Type B pancreatic cell (in vitro differentiated cells): ENCODE results near the gene MC4R. TPM values are rescaled to one million over a fixed set of nuclear protein-coding genes. Genes with fewer than 3 reads are reported as not detected.

Experiments
- DNase-seq: peaks from one replicate; pipeline ENCODE4 v3.0.0; 2021; ENCODE audit warnings: mixed read lengths; ENCODE audit not compliant: unreplicated experiment; ENCODE audit errors: extremely low spot score
- H3K27ac Mint-ChIP-seq: 2 replicates; pipeline ENCODE4 v1.8.0; 2021; ENCODE audit warnings: mild to moderate bottlenecking, mixed read lengths
- H3K27me3 Mint-ChIP-seq: 2 replicates; pipeline ENCODE4 v1.8.0; 2021; ENCODE audit warnings: mixed read lengths
- H3K36me3 Mint-ChIP-seq: 2 replicates; pipeline ENCODE4 v1.8.0; 2021; ENCODE audit warnings: mixed read lengths
- H3K4me1 Mint-ChIP-seq: one replicate; pipeline ENCODE4 v1.8.0; 2021; ENCODE audit warnings: mixed read lengths; ENCODE audit not compliant: unreplicated experiment
- H3K4me3 Mint-ChIP-seq: 2 replicates; pipeline ENCODE4 v1.8.0; 2021; ENCODE audit warnings: mild to moderate bottlenecking, mixed read lengths
- H3K9me3 Mint-ChIP-seq: 2 replicates; pipeline ENCODE4 v1.8.0; 2021; ENCODE audit warnings: mixed read lengths
- CTCF ChIP-seq: fragments of 200-600 bp; sonication (generic); conservative IDR thresholded peaks from 2 replicates; pipeline ENCODE4 v1.5.0; 2021; ENCODE audit warnings: antibody characterized with exemption, mild to moderate bottlenecking
- total RNA-seq: library from RNA; stranded (reverse); gene quantifications from 2 replicates; pipeline ENCODE4 v1.2.1, GENCODE V29; 2021; ENCODE audit warnings: low replicate concordance

Gene MC4R
- total RNA-seq, 1 donor from 2014 or later = 1.3 TPM

- no peak for DNase-seq
- no peak overlapping the region for H3K27ac Mint-ChIP-seq
- peaks cover 13% of the 10 kb centered on the region for H3K27me3 Mint-ChIP-seq
- H3K9me3 Mint-ChIP-seq = no peaks in the 10 kb centered on the region
- no peak for TF ChIP-seq CTCF
- H3K36me3 Mint-ChIP-seq = no peaks in the 10 kb centered on the region
- no peaks in the 10 kb centered on the region for H3K4me1 Mint-ChIP-seq
- no peak overlapping the region for H3K4me3 Mint-ChIP-seq
These were observed 34.1 kb upstream of the MC4R start for GRCh38 chr18:60406721-60407120.

- H3K9me3 Mint-ChIP-seq = no peaks in the 10 kb centered on the region
- H3K4me1 Mint-ChIP-seq = no peaks in the 10 kb centered on the region
- no peak for TF ChIP-seq CTCF
- no peak overlapping the region for H3K4me3 Mint-ChIP-seq
- no peak for DNase-seq
- H3K27ac Mint-ChIP-seq = no peak overlapping the region
- no peaks in the 10 kb centered on the region for H3K36me3 Mint-ChIP-seq
- peaks cover 13% of the 10 kb centered on the region for H3K27me3 Mint-ChIP-seq
These were observed 32.0 kb upstream of the MC4R start for GRCh38 chr18:60404486-60405085.

GRCh38 chr18:60401346-60401745, 28.8 kb upstream of the MC4R start:
- Mint-ChIP-seq H3K27me3 (peaks cover 13% of the 10 kb centered on the region), H3K4me1 (no peaks in the 10 kb centered on the region), H3K9me3 (no peaks in the 10 kb centered on the region), H3K36me3 (no peaks in the 10 kb centered on the region), H3K27ac (no peak overlapping the region), H3K4me3 (no peak overlapping the region)
- TF ChIP-seq CTCF = no peak
- no peak for DNase-seq

- H3K27me3 Mint-ChIP-seq = no peaks in the 10 kb centered on the region
- H3K4me1 Mint-ChIP-seq = no peaks in the 10 kb centered on the region
These were observed 19.1 kb upstream of the MC4R start for GRCh38 chr18:60391571-60392226.

GRCh38 chr18:60389314-60389713, 16.7 kb upstream of the MC4R start:
- no peaks in the 10 kb centered on the region for H3K4me1 Mint-ChIP-seq
- H3K27me3 Mint-ChIP-seq = no peaks in the 10 kb centered on the region
- no peaks in the 10 kb centered on the region for H3K9me3 Mint-ChIP-seq
- H3K36me3 Mint-ChIP-seq = no peaks in the 10 kb centered on the region
- no peak for DNase-seq
- no peak overlapping the region for H3K4me3 Mint-ChIP-seq
- TF ChIP-seq CTCF = no peak
- H3K27ac Mint-ChIP-seq = no peak overlapping the region

More at GRCh38 chr18:60391571-60392226, 19.1 kb upstream of the MC4R start:
- Mint-ChIP-seq H3K27ac (no peak overlapping the region), H3K36me3 (no peaks in the 10 kb centered on the region), H3K9me3 (no peaks in the 10 kb centered on the region), H3K4me3 (no peak overlapping the region)
- DNase-seq = no peak
- TF ChIP-seq CTCF = no peak
